IPS-NIHi7 (cell line): ENCODE results near the gene HS3ST2.
A peak's percentile ranks its signal among the peaks of the same experiment; 100 is the strongest.
"Not testable (repeated sequence)": the region's sequence is repeated elsewhere in the genome, so short reads cannot be mapped to it uniquely, and the experiment has no call there.

ENCODE experiments used
- DNase-seq: peaks from one replicate; pipeline ENCODE4 v3.0.0; 2012; ENCODE audit warnings: mixed read lengths; ENCODE audit errors: extremely low spot score

Gene HS3ST2

GRCh38 chr16:22813223-22813947, 577 bp upstream of the HS3ST2 start:
- peak; percentile 91 for DNase-seq

GRCh38 chr16:22814711-22815105, 746 bp downstream of the HS3ST2 start:
- DNase-seq = peak; percentile 61

- DNase-seq = no peak
These were observed 1.9 kb downstream of the HS3ST2 start for GRCh38 chr16:22815863-22816262.

GRCh38 chr16:22816475-22816874, 2.5 kb downstream of the HS3ST2 start:
- DNase-seq = no peak

GRCh38 chr16:22818736-22819135, 4.8 kb downstream of the HS3ST2 start:
- DNase-seq = not testable (repeated sequence)

- no peak for DNase-seq
These were observed 24.7 kb downstream of the HS3ST2 start for GRCh38 chr16:22838681-22839080.

- not testable (repeated sequence) for DNase-seq
These were observed 28.1 kb downstream of the HS3ST2 start for GRCh38 chr16:22842031-22842430.

GRCh38 chr16:22843122-22843521, 29.2 kb downstream of the HS3ST2 start:
- no peak for DNase-seq

- DNase-seq = no peak
These were observed 29.9 kb downstream of the HS3ST2 start for GRCh38 chr16:22843856-22844255.

- no peak for DNase-seq
These were observed 30.5 kb downstream of the HS3ST2 start for GRCh38 chr16:22844416-22844815.

- no peak for DNase-seq
These were observed 33.1 kb downstream of the HS3ST2 start for GRCh38 chr16:22847100-22847499.

GRCh38 chr16:22847690-22848089, 33.7 kb downstream of the HS3ST2 start:
- DNase-seq = no peak

GRCh38 chr16:22848451-22848850, 34.5 kb downstream of the HS3ST2 start:
- peak; percentile 28 for DNase-seq

GRCh38 chr16:22849517-22849916, 35.6 kb downstream of the HS3ST2 start:
- DNase-seq = no peak

GRCh38 chr16:22855231-22855630, 41.3 kb downstream of the HS3ST2 start:
- DNase-seq = no peak

GRCh38 chr16:22857296-22858025, 43.5 kb downstream of the HS3ST2 start:
- DNase-seq = no peak

- peak; percentile 20 for DNase-seq
These were observed 46.0 kb downstream of the HS3ST2 start for GRCh38 chr16:22859925-22860324.

- DNase-seq = no peak
These were observed 47.6 kb downstream of the HS3ST2 start for GRCh38 chr16:22861580-22861979.

- no peak for DNase-seq
These were observed 48.1 kb downstream of the HS3ST2 start for GRCh38 chr16:22862046-22862445.

GRCh38 chr16:22864375-22864774, 50.4 kb downstream of the HS3ST2 start:
- DNase-seq = no peak

GRCh38 chr16:22868593-22869224, 54.7 kb downstream of the HS3ST2 start:
- no peak for DNase-seq

- no peak for DNase-seq
These were observed 57.9 kb downstream of the HS3ST2 start for GRCh38 chr16:22871861-22872260.

- no peak for DNase-seq
These were observed 60.4 kb downstream of the HS3ST2 start for GRCh38 chr16:22874394-22874793.
